Muscle layer of duodenum (tissue), 2 donors: ENCODE measurements around the gene SKI.

Experiments used
- H3K27ac ChIP-seq: one replicate; pipeline ENCODE4 v1.7.0; 2013; ENCODE audit warnings: mild to moderate bottlenecking, low read length
- H3K27me3 ChIP-seq: one replicate; pipeline ENCODE4 v1.7.0; 2013; ENCODE audit warnings: low read depth, mild to moderate bottlenecking, control low read depth, low read length
- H3K36me3 ChIP-seq, 2 donors: one replicate each; pipeline ENCODE4 v1.7.0; 2013; ENCODE audit warnings: low read length in 2 of 2, control low read depth in 1 of 2, mild to moderate bottlenecking in 1 of 2; ENCODE audit not compliant: insufficient read depth in 2 of 2, control insufficient read depth in 1 of 2
- H3K4me1 ChIP-seq, 2 donors: one replicate each; pipeline ENCODE4 v1.7.0; 2013; ENCODE audit warnings: low read length in 2 of 2, mild to moderate bottlenecking in 2 of 2, control low read depth in 1 of 2, moderate library complexity in 1 of 2; ENCODE audit not compliant: insufficient read depth in 2 of 2, control insufficient read depth in 1 of 2
- H3K4me3 ChIP-seq, 2 donors: one replicate each; pipeline ENCODE4 v1.7.0; 2013; ENCODE audit warnings: low read length in 2 of 2, low read depth in 1 of 2, mild to moderate bottlenecking in 1 of 2
- H3K9me3 ChIP-seq, 2 donors: one replicate each; pipeline ENCODE4 v1.7.0; 2013; ENCODE audit warnings: low read length in 2 of 2, control low read depth in 1 of 2, mild to moderate bottlenecking in 1 of 2; ENCODE audit not compliant: control insufficient read depth in 1 of 2
- donor health status: healthy.

The SKI gene

DNA sequence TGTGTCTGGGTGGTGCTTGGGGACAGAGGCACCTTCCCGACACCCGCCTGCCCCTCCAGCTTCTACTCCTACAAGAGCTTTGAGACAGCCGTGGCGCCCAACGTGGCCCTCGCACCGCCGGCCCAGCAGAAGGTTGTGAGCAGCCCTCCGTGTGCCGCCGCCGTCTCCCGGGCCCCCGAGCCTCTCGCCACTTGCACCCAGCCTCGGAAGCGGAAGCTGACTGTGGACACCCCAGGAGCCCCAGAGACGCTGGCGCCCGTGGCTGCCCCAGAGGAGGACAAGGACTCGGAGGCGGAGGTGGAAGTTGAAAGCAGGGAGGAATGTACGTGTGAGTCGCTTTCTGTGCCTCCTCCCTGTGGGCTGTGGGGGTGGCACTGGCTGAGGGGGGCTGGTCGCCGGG is 75.7 kb downstream of the SKI start:
- H3K27me3 ChIP-seq, result no peaks in the 10 kb centered on the region
- peaks cover 26 to 52% of the 10 kb centered on the region in 2 donors for H3K36me3 ChIP-seq
- H3K9me3 ChIP-seq, result no peaks in the 10 kb centered on the region
- no peak overlapping the region for H3K4me3 ChIP-seq
- H3K4me1 ChIP-seq, result peaks cover 10 to 58% of the 10 kb centered on the region in 2 donors
- H3K27ac ChIP-seq, result no peak overlapping the region

DNA sequence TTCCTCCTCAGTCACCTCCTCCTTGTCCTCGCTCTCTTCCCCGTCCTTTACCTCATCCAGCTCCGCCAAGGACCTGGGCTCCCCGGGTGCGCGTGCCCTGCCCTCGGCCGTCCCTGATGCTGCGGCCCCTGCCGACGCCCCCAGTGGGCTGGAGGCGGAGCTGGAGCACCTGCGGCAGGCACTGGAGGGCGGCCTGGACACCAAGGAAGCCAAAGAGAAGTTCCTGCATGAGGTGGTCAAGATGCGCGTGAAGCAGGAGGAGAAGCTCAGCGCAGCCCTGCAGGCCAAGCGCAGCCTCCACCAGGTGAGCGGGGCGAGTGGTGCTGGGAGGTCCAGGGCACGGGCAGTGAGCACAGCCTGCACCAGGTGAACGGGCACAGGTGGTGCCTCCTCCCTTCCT is 76.2 kb downstream of the SKI start:
- Histone ChIP-seq H3K27me3 (no peaks in the 10 kb centered on the region), H3K4me3 (no peak overlapping the region), H3K36me3 (peaks cover 26 to 56% of the 10 kb centered on the region in 2 donors), H3K9me3 (no peaks in the 10 kb centered on the region), H3K4me1 (peaks cover 8 to 53% of the 10 kb centered on the region in 2 donors), H3K27ac (no peak overlapping the region)

DNA sequence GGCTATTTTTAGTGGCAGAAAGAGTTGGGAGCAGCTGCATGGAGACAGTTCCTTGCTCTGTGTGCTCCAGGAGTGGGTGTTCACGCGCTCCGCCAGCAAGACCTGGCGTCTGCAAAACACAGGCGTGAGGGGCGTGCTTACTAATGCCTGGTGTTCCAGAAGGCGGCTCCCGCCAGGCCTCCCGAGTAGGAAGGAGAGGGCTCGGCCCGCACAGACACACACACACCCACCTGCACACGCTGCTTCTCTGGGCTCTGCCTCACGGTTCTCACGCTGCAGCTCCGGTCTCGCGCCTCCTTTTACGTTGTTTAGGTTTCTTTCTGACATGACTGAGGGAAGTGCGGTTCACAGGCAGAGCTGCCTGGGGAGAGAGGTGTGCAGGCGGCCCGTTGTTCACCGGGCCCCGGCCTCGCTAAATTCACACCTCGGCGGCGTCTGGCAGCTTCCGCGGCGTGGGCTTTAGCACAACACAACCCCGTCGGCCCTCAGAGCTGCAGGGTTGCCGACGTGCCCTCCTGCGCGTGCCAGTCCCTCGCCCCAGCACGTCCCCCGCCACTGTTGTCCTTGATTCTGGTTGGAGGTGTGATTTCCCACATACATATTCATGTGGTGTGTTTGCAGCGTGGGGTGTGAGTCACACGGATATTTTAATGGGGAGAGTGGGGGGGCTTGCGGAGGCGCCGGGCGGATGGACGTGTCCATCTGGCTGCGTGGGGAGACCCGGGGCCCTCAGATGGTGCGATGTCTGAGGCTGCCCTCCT is 77.0 kb downstream of the SKI start:
- H3K9me3 ChIP-seq, result no peaks in the 10 kb centered on the region
- no peak overlapping the region for H3K27ac ChIP-seq
- peaks cover 0 to 47% of the 10 kb centered on the region in 2 donors for H3K4me1 ChIP-seq
- no peaks in the 10 kb centered on the region for H3K27me3 ChIP-seq
- H3K4me3 ChIP-seq, result no peak overlapping the region
- peaks cover 26 to 56% of the 10 kb centered on the region in 2 donors for H3K36me3 ChIP-seq

DNA sequence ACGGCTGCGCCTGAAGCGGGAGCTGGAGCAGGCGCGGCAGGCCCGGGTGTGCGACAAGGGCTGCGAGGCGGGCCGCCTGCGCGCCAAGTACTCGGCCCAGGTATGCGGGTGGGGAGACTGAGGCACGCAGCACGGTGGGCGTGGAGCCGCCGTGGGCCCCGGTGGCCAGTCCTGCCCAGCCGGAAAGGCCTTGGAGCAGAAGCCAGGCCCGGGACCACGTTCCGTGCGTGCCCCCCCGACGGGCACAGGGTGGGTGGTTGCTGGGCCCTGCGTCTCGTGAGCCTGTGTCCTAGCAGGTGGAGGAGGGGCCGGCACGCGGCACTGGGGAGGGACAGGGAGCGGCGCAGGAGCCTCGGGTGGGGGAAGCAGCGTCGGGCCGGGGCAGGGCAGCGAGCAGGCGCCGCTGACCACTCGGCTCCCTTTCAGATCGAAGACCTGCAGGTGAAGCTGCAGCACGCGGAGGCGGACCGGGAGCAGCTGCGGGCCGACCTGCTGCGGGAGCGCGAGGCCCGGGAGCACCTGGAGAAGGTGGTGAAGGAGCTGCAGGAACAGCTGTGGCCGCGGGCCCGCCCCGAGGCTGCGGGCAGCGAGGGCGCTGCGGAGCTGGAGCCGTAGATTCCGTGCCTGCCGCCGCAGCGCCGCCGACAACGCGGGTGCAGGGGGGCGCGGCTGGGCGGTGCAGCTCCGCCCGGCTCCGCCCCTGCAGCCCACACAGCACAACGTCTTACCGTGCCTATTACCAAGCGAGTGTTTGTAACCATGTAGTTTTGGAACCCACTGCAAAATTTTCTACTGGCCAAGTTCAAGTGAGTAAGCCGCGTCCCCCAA is 78.2 kb downstream of the SKI start:
- H3K9me3 ChIP-seq, result no peaks in the 10 kb centered on the region
- no peak overlapping the region for H3K4me3 ChIP-seq
- no peak overlapping the region for H3K27ac ChIP-seq
- no peaks in the 10 kb centered on the region for H3K27me3 ChIP-seq
- peaks cover 26 to 56% of the 10 kb centered on the region in 2 donors for H3K36me3 ChIP-seq
- H3K4me1 ChIP-seq, result peaks cover 0 to 47% of the 10 kb centered on the region in 2 donors

DNA sequence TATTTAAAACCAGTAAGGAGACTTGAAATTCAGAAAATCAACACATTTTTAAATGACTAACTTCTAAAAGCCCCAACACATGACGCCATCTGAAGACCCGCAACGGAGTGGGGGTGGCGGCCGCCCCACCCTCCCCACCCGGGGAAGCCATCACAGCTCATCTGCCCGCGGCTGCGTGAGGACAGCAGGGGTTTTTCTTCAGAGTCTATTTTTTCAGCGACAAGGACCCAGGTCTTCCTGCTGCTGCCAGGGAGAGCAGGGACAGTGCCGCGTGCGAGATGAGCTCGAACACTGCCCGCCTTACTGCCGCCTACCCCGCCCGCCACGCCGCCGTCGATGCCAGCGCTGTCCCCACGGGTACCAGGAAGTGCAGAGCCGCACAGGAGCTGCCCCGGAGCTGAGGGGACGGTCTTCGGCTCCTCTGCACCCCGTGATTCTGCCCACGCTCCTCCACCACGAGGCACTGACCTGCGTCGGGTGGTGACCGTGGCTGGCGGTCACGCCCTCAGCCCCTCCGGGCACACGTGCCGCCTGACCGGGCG is 79.0 kb downstream of the SKI start:
- Histone ChIP-seq H3K4me1 (peaks cover 0 to 50% of the 10 kb centered on the region in 2 donors), H3K27ac (no peak overlapping the region), H3K4me3 (no peak overlapping the region), H3K27me3 (no peaks in the 10 kb centered on the region), H3K9me3 (no peaks in the 10 kb centered on the region), H3K36me3 (peaks cover 26 to 56% of the 10 kb centered on the region in 2 donors)

DNA sequence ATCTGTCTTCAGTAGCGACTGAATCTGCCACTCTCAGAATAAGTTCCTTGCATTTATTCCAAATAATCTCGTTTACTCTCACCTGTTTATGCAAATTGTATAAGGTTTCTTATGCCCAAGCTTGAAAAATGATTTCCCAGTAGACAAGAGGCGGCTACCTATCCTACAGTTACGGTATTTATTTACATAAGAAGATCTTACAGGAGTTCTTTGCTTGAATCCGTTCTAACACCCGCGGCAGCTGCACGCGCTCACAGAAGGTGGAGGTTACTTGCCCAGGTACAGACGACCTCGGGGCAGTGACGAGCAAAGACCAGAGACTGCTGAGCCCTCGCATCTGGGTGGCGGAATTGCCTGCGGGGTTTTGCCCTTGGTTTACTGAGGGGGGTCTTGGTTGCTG is 79.9 kb downstream of the SKI start:
- H3K36me3 ChIP-seq, result peaks cover 26 to 55% of the 10 kb centered on the region in 2 donors
- peaks cover 0 to 53% of the 10 kb centered on the region in 2 donors for H3K4me1 ChIP-seq
- no peaks in the 10 kb centered on the region for H3K9me3 ChIP-seq
- no peak overlapping the region for H3K4me3 ChIP-seq
- H3K27me3 ChIP-seq, result no peaks in the 10 kb centered on the region
- H3K27ac ChIP-seq, result no peak overlapping the region

DNA sequence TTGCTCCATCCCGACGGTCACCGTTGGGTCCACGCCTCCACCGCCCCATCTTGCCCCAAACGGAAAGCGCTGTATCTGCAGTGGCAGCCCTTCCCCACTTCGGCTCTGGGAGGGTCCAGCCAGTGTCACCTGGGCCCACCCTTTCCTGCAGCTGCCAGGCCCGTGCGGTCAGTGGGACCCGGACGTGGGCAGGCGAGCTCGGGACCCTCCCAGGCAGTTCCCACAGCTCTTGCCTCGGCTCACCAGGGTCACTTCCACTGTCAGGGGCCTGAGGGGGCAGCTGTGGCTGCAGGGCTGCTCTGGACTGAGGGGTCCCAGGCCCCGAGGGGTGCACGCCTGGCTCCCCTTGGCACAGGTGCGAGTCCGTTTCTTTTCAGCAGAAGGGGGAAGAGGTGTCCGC is 80.7 kb downstream of the SKI start:
- peaks cover 26 to 46% of the 10 kb centered on the region in 2 donors for H3K36me3 ChIP-seq
- H3K4me3 ChIP-seq, result no peak overlapping the region
- no peaks in the 10 kb centered on the region for H3K27me3 ChIP-seq
- peaks cover 0 to 61% of the 10 kb centered on the region in 2 donors for H3K4me1 ChIP-seq
- no peaks in the 10 kb centered on the region for H3K9me3 ChIP-seq
- no peak overlapping the region for H3K27ac ChIP-seq

DNA sequence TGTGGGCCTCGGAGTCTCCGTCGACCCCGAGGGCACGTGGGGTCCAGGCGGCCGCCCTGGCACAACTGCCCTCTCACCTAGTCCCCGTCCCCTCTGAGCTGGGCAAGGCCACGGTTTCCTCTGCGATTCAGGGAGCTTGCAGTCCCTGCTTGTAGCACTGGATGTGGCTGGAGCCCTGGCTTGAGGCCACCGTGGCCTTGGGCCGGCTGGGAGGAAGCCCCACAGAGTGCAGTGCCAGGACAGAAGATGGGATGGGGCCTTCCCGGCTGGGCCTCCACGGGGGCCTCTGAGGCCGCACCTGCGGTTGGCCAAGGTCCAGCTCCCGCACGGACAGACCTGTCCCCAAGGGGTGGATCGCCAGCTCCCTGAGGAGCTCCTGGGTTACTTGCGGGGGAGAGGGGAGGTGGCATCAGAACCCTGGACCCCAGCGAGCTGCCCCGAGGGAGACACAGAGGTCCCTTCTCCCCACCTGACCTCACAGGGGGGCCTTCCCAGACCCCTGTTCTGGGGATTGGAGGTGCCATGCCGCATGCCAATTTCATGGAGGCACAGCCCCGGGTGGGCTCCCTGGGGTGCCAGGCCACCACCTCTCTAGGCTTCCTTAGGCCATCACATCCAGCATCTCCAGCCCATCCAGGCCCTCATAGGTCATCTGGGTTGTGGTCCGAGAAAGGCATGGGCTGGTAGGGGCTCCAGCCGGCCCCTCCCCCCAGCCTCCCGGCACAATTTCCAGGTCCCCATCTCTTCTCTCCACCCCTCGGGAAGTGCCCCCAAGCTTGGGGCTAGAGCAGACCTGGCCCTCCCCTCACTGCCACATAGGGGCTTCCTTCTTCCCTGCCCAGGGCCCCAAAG is 82.4 kb downstream of the SKI start:
- peaks cover 15 to 34% of the 10 kb centered on the region in 2 donors for H3K36me3 ChIP-seq
- no peaks in the 10 kb centered on the region for H3K27me3 ChIP-seq
- H3K27ac ChIP-seq, result no peak overlapping the region
- no peak overlapping the region for H3K4me3 ChIP-seq
- no peaks in the 10 kb centered on the region for H3K9me3 ChIP-seq
- peaks cover 0 to 53% of the 10 kb centered on the region in 2 donors for H3K4me1 ChIP-seq

DNA sequence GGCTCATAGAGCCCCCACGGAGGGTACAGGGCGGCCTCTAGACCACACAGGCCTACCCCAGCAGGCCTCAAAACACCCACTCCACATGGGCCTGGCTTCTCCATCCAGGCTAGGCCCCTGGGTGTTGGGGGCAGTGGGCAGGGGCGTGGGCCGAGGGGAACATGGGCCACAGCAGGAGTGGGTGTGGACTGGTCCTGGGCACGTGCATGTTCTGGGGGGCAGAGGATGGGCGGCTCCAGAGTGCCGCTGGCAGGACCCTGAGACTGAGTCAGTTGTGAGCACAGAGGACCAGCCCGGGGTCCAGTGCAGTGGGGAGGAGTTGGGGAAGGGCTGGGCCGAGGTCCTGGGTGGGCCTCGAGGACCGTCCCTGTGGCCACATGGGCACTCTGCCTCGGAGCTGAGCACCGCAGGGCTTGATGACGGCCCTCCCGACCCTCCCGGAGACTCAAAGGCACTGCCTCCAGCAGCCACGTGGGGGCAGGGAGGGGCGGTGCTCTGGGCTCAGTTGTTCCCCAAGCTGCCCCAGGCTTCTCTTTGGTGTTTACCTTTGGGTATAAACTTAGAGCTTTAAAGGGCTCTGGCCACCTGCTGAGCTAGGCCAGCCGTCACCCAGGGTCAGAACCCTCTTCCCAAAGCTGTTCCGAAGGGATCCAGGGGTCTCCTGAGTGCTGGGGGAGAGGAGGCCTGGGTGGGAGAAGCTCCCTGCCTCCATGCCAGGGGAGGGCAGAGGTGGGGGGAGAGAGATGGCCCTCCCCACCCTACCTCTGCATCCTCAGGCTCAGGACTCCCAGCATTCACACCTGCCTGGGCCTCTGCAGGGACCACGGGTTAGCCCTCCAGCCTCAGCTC is 83.3 kb downstream of the SKI start:
- Histone ChIP-seq H3K27ac (no peak overlapping the region), H3K27me3 (no peaks in the 10 kb centered on the region), H3K9me3 (no peaks in the 10 kb centered on the region), H3K4me3 (no peak overlapping the region), H3K4me1 (peaks cover 0 to 50% of the 10 kb centered on the region in 2 donors), H3K36me3 (peaks cover 15 to 27% of the 10 kb centered on the region in 2 donors)

DNA sequence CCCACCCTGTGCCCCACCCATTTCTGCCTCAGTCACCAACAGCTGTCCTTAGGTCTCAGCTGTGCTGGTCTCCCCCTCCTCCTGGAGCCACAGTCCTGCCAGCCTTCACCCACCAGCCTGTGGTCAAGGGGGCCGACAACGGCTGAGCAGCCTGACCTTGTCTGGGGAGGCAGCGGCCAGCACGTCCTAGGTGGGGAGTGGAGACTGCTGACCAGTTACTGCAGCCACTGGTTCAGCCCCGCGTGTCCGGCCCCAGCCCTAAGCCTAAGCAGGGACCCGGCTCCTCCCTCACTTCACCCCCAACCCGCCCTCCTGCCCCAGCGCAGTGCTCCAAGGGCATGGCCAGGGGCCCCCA is 84.0 kb downstream of the SKI start:
- Histone ChIP-seq H3K36me3 (peaks cover 15 to 20% of the 10 kb centered on the region in 2 donors), H3K4me3 (no peak overlapping the region), H3K4me1 (peaks cover 0 to 50% of the 10 kb centered on the region in 2 donors), H3K27me3 (no peaks in the 10 kb centered on the region), H3K9me3 (no peaks in the 10 kb centered on the region), H3K27ac (no peak overlapping the region)
